SJSA1 (cell line): ENCODE results near the gene EHBP1. TPM values are rescaled to one million over a fixed set of nuclear protein-coding genes. Genes with fewer than 3 reads are reported as not detected.
A peak's percentile ranks its signal among the peaks of the same experiment; 100 is the strongest.

Experiments used
- DNase-seq, 2 experiments: peaks; one replicate each; pipeline ENCODE4 v3.0.0-alpha.2; 2015 to 2020; ENCODE audit warnings: low spot score in 2 of 2, low read depth in 1 of 2
- H3K27ac ChIP-seq: fragments of 250-450 bp; sonication (Bioruptor Pico); 2 replicates; pipeline ENCODE4 v1.5.1; 2020; ENCODE audit warnings: mild to moderate bottlenecking, moderate library complexity
- H3K27me3 ChIP-seq: fragments of 250-450 bp; sonication (Bioruptor Pico); replicated peaks from 2 replicates; pipeline ENCODE4 v1.5.1; 2020; ENCODE audit warnings: mild to moderate bottlenecking, moderate library complexity
- H3K36me3 ChIP-seq: fragments of 250-450 bp; sonication (Bioruptor Pico); 2 replicates; pipeline ENCODE4 v1.5.1; 2020; ENCODE audit warnings: mild to moderate bottlenecking
- H3K4me1 ChIP-seq: fragments of 250-450 bp; sonication (Bioruptor Pico); replicated peaks from 2 replicates; pipeline ENCODE4 v1.6.1; 2021; ENCODE audit warnings: mild to moderate bottlenecking
- H3K4me3 ChIP-seq: fragments of 250-450 bp; sonication (Bioruptor Pico); 2 replicates; pipeline ENCODE4 v1.5.1; 2020; ENCODE audit warnings: mild to moderate bottlenecking
- H3K9me3 ChIP-seq: fragments of 250-450 bp; sonication (Bioruptor Pico); replicated peaks from 2 replicates; pipeline ENCODE4 v1.5.1; 2020; ENCODE audit warnings: mild to moderate bottlenecking
- total RNA-seq: library from RNA; depleted of rRNA; stranded (reverse); fragments of >200 nt; shearing (Covaris generic); gene quantifications from 2 replicates; pipeline ENCODE4 v1.2.3, GENCODE V29; 2014

EHBP1 gene
- total RNA-seq, 1 experiment from 2014 or later: 60.1 TPM

DNA sequence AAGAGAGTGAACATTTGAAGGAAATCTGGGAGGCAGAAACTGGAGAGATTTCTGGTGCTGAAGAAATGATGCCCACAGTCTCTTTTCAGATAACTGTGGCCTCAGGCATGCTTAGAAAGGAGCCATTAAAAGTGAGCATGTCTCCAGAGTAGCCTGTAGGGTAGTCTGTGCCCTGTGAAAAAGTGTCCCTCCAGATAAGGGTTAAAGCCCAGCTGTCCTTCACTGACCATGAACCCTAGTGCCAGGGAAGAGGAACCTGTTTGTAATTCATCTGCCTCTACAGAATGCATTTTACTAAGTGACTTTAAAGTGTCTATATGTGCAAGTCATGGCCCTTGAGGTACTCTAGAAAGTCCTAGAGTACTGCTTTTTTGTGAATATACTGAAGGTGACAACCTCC lies 30.5 kb upstream of the EHBP1 start:
- no peaks in the 10 kb centered on the region for H3K9me3 ChIP-seq
- no peaks in the 10 kb centered on the region for H3K36me3 ChIP-seq
- no peak overlapping the region for H3K4me3 ChIP-seq
- no peak for DNase-seq
- H3K4me1 ChIP-seq: peaks cover 42% of the 10 kb centered on the region
- H3K27ac ChIP-seq: no peak overlapping the region
- H3K27me3 ChIP-seq: no peaks in the 10 kb centered on the region

DNA sequence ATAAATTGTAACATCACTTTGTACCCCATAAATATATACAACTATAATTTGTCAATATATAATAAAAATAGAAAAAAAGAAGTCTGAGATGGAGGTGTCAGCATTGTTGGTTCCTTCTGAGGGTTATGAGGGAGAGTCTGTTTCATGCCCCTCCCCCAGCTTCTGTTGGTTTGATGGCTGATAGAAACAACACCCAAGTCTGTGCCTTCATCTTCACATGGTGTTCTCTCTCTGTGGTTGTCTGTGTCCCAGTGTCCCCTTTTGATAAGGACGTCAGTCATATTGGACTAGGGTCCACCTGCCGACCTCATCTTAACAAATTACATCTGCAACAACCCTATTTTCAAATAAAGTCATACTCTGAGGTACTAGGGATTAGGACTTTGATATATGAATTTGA lies 20.3 kb upstream of the EHBP1 start:
- Histone ChIP-seq H3K4me1 (peaks cover 5% of the 10 kb centered on the region), H3K9me3 (no peaks in the 10 kb centered on the region), H3K27ac (no peak overlapping the region), H3K36me3 (no peaks in the 10 kb centered on the region), H3K4me3 (no peak overlapping the region), H3K27me3 (no peaks in the 10 kb centered on the region)
- no peak for DNase-seq

DNA sequence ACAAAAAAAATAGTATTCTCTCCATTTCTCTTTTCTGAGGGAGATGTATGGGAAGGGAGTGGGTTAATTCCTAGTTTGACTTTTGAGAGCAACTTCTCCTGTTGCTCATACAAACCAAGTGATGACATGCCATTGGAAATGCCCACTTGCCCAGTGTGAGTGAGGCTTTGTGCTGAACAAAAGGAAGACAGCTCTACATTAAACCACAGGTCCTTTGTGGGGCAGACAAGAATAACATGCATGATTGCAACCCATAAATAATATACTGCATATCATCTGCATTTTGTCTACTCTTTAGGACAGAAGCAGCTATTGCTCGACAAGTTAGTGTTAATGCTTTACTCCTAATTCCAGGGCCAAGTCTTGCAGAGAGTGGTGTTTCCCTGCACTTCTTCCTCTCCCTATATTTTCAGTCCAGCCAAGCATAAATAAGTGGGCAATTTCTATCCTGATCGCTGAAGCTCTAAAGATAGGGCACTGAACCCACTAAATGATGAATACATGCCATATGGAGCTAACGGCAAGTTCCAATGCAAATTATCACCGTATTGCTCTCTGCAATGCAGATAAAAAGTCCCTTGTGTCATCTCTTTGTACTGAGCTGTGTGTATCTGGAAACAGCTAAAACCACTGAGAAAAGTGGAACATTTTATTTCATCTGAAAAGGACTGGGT lies 19.4 kb upstream of the EHBP1 start:
- Histone ChIP-seq H3K4me3 (no peak overlapping the region), H3K27me3 (no peaks in the 10 kb centered on the region), H3K9me3 (no peaks in the 10 kb centered on the region), H3K36me3 (no peaks in the 10 kb centered on the region), H3K27ac (no peak overlapping the region), H3K4me1 (peaks cover 5% of the 10 kb centered on the region)
- DNase-seq: no peak

DNA sequence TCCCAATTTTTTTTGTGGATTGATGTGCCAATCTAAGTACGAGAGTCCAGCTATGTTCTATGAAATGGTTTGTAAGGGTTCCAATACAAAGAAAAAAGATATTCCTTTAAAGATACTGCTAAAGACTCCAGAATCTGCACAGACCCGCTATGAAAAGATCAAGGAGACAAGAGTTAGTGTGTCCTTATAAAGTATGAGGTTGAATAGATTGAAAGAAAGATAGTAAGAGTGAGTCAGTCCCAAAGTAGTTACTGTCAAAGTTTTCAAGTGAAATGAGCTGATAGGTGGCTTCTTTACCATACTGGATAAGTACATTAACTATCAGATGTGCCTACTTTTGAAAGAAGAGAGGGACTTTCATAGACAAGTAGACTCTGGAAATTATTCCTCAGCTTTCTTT lies 17.9 kb upstream of the EHBP1 start:
- Histone ChIP-seq H3K27me3 (no peaks in the 10 kb centered on the region), H3K36me3 (no peaks in the 10 kb centered on the region)
- DNase-seq: peak in 1 of 2 experiments; percentile 21

DNA sequence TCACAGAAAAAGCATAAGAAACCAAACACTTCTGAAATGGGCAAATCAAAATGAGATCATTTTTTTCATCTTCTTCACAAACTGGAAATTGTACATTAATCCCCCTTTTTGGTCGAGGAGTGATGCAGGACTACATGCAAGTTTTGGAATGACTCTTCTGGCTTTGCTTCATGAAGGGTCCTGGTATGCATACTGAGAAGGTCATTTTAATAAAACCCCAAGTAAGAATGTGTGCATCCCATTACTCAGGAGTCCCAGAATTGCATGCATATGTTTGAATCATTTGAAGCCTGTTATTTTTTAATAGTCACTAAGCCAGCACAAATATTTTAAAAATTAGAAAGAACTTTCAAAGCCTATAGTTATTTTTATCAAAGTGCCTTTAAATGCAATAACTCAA lies 16.7 kb upstream of the EHBP1 start:
- no peak for DNase-seq
- Histone ChIP-seq H3K9me3 (no peaks in the 10 kb centered on the region), H3K27me3 (no peaks in the 10 kb centered on the region), H3K4me3 (no peak overlapping the region), H3K36me3 (no peaks in the 10 kb centered on the region), H3K27ac (no peak overlapping the region), H3K4me1 (peaks cover 5% of the 10 kb centered on the region)

More for the DNA sequence above, 17.9 kb upstream of the EHBP1 start:
- H3K9me3 ChIP-seq: no peaks in the 10 kb centered on the region
- peaks cover 5% of the 10 kb centered on the region for H3K4me1 ChIP-seq
- H3K4me3 ChIP-seq: no peak overlapping the region
- H3K27ac ChIP-seq: no peak overlapping the region

DNA sequence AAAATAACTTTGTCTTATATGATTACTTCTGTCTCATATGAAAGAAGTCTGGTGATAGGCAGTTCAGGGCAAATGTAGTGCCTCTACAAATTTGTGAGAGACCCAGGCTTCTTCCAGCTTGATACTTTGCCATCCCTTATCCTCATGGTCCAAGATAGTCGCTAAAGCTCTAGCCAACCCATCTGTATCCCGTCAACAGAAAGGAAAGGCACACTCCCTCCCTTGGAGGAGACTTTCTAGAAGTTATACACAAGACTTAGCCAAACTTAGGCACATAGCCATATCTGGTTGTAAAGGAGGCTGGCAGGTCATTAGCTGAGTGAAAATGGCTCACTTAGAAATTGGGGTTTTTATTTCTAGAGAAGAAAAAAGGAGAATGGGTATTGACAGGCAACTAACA lies 14.3 kb upstream of the EHBP1 start:
- Histone ChIP-seq H3K36me3 (no peaks in the 10 kb centered on the region), H3K4me1 (peaks cover 5% of the 10 kb centered on the region), H3K9me3 (no peaks in the 10 kb centered on the region), H3K27me3 (no peaks in the 10 kb centered on the region), H3K4me3 (no peak overlapping the region), H3K27ac (no peak overlapping the region)
- no peak for DNase-seq

DNA sequence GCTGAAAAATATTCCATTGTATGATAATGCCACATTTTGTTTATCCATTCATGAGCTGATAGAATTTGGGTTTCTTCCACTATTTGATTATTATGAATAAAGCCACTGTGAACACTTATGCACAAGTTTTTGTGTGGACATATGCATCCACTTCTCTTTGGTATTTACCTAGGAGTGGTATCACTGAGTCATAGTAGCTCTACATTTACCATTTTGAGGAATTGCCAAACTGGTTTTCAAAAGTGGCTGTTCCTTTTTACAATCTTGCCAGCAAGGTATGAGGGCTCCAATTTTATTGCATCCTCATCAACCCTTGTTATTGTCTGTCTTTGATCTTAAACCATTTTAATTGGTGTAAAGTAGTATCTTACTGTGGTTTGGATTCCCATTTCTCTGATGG lies 13.3 kb upstream of the EHBP1 start:
- Histone ChIP-seq H3K27me3 (no peaks in the 10 kb centered on the region), H3K36me3 (no peaks in the 10 kb centered on the region), H3K4me3 (no peak overlapping the region), H3K4me1 (peaks cover 4% of the 10 kb centered on the region), H3K9me3 (no peaks in the 10 kb centered on the region), H3K27ac (no peak overlapping the region)
- DNase-seq: no peak

DNA sequence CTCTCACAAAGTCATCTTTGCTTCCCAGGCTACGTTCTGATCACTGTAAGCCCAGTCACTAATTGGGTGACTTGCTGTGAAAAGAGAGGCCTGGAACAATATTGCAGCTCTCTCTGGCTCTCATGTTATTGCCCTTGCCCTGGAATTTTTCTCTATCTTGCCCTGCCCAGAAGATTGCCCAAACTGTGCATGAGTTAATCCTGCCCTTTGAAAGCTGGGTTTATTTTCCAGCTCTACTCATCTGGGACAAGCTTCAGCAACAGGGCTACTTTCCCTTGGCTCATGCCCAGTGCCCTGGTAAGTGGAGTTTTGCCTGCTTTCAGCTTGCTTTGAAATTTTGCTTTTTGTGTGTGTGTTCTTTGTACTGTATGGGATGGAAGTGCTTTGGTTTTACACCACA lies 6.9 kb upstream of the EHBP1 start:
- no peaks in the 10 kb centered on the region for H3K36me3 ChIP-seq
- no peaks in the 10 kb centered on the region for H3K27me3 ChIP-seq
- H3K4me3 ChIP-seq: no peak overlapping the region
- no peak for DNase-seq
- H3K9me3 ChIP-seq: no peaks in the 10 kb centered on the region
- H3K4me1 ChIP-seq: no peaks in the 10 kb centered on the region
- no peak overlapping the region for H3K27ac ChIP-seq

DNA sequence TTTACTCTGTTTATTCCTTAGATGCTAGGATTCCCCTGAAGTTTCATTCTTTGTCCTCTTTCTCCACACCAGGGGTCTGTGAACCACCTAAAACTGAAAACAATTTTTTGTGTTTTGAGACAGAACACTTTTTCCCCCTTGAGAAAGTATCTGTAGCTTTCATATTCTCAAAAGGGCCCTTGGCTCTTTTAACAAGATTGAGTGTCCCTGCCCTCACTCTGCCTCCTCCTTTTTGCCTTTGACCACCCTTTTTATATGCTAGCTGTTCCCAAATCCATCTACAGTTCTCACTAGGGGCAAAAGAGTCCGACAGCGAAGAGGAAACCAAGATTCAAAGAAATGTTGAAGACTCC lies 883 bp upstream of the EHBP1 start:
- Histone ChIP-seq H3K27me3 (no peaks in the 10 kb centered on the region), H3K4me1 (peaks cover 20% of the 10 kb centered on the region), H3K9me3 (no peaks in the 10 kb centered on the region), H3K4me3 (peak overlapping the region; percentile 51), H3K36me3 (peaks cover 27% of the 10 kb centered on the region), H3K27ac (peak overlapping the region; percentile 40)
- DNase-seq: no peak

DNA sequence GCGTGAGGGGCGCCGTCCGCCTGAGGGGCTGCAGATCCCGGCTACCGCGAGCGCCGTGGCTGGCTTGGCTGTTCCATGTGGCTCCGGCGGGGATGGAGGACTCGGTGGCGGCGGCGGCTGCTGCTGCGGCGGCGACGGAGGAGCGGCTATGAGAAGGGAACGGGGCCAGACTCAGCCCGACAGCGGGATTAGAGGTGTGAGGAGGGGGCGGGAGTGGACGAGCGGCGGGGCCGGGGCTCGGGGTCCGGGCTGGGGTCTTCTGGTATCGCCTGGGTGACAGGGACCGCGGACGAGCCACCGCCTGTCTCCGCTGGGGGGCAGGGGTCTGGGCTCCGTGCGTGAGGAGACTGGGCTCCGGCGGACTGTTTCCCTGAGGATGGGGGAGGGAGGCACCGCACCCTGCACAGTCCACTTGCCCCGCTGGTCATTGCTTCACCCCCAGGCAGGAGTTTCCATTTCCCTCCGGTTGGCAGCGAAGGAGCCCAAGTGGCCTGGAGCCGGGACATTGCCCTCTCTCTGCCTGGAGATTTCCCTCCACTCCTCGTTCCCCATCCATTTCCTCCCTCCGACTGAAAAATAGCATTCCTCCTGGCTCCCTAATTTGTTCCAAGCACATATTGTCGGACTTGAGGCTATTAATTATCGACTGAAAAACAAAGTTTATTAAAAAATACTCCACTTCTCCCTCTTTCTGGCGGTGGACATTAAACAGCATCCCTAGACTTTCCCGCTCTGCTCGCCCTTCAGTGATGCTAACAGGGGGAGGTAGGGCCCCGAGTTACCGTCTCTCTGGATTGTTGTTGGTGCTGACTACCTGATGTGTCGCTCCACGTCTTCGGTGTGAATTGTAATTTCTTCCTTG lies 577 bp downstream of the EHBP1 start:
- DNase-seq: peak; percentile 49 to 75
- H3K4me3 ChIP-seq: peak overlapping the region; percentile 51
- peak overlapping the region; percentile 52 for H3K27ac ChIP-seq
- H3K4me1 ChIP-seq: peaks cover 20% of the 10 kb centered on the region
- peaks cover 39% of the 10 kb centered on the region for H3K36me3 ChIP-seq
- H3K9me3 ChIP-seq: no peaks in the 10 kb centered on the region
- no peaks in the 10 kb centered on the region for H3K27me3 ChIP-seq

DNA sequence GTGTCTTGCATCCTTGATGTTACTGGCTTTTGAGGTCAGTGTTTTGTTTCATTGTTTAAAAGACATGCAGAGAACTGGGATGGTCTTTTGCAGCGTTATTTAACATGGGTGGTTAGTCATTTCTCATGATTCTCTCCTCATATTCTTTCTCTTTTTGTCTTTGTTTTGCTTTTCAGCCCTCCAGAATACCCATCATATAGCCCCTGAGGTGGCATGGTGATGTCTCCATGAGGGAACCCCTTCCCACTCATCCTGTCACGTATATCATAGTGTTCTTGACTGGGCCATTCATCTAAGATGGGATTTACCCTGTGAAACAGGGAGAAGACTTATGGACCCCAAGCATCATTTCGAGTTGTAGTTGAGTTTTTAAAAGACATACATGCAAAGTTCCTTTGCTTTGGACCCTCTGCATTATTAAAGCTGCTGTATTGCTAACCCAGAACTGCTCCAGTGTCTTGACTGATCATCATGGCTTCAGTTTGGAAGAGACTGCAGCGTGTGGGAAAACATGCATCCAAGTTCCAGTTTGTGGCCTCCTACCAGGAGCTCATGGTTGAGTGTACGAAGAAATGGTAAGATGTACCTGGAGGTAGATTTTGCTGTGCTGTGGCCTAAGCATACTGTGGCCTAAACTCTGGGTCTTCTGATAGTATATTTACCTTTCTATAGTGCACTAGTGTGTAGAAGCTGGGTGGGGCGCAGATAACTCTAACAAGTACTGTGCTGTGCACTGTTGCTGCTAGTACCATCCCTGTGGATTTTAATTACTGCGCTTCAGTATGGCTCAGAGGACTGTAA lies 1.4 kb downstream of the EHBP1 start:
- no peaks in the 10 kb centered on the region for H3K9me3 ChIP-seq
- peak overlapping the region; percentile 51 for H3K4me3 ChIP-seq
- peaks cover 20% of the 10 kb centered on the region for H3K4me1 ChIP-seq
- H3K27ac ChIP-seq: no peak overlapping the region
- DNase-seq: no peak
- no peaks in the 10 kb centered on the region for H3K27me3 ChIP-seq
- H3K36me3 ChIP-seq: peaks cover 47% of the 10 kb centered on the region

DNA sequence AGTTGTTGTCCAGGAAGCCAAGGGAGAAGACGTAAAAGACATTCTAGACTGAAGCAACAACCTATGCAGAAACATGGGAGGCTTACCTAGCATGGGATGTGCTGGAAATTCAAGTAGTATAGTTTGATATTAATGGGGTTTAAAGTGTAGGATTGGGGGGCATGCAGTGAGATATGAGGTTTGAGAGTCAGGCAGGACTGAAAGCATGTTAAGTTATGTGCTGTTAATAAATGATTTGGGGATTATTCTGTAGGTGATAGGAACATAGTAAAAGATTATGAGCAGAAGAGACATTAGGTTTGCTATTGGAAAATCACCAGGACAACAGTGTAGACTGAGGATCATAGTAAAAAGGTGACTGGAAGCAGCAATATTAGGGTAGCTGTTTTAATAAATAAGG lies 3.2 kb downstream of the EHBP1 start:
- DNase-seq: no peak
- Histone ChIP-seq H3K27ac (no peak overlapping the region), H3K9me3 (no peaks in the 10 kb centered on the region), H3K4me1 (peaks cover 20% of the 10 kb centered on the region), H3K4me3 (no peak overlapping the region), H3K27me3 (no peaks in the 10 kb centered on the region), H3K36me3 (peaks cover 54% of the 10 kb centered on the region)

DNA sequence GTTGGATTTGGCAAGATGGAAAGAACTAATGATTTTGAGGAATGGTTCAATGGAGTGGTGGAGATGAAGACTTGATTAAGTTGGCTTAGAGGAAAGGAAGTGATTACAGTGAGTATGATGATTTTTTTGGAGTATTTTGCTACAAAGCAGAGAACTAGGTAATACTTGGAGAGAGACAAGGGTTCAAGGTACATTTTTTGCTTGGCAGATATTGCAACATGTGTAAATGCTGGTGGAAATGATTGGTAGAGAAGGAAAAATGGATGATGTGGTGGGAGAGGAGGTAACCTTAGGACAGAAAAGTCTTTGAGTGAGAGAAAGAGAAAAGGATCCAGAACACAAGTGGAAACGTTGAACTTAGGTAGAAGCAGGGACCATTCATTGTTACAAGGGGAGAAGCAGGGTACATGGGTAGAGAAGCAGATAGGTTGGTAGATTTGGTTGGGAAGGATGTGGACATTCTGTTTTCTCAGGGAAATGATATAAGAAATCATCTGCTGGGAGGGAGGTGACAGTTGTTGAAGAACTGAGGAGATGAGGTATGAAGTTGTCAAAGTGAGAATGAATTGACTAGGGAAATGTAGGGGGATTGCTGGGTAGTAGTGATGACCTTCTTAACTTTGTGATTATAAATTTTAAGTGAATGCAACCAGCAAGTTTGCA lies 6.5 kb downstream of the EHBP1 start:
- Histone ChIP-seq H3K4me1 (peaks cover 9% of the 10 kb centered on the region), H3K4me3 (no peak overlapping the region), H3K36me3 (peaks cover 70% of the 10 kb centered on the region), H3K9me3 (no peaks in the 10 kb centered on the region), H3K27me3 (no peaks in the 10 kb centered on the region), H3K27ac (no peak overlapping the region)
- no peak for DNase-seq
